ENCODE measurements around the gene PABPN1. TPM values are rescaled to one million over a fixed set of nuclear protein-coding genes. Genes with fewer than 3 reads are reported as not detected.

Gene PABPN1
- total and polyA plus RNA-seq, 4 donors: 40.9 to 59.6 (median 48.0) TPM

GRCh38 chr14:23308721-23309445, 12.4 kb upstream of the PABPN1 start (continued):
- TF ChIP-seq EGR1 (IDR thresholded peaks at IDR 0.05; ENCODE audit: low read depth in 2 of 2): no peak
- no peak for TF ChIP-seq NR2F2 (IDR thresholded peaks at IDR 0.05)
- TF ChIP-seq YY1 (IDR thresholded peaks at IDR 0.05): no peak
- TF ChIP-seq FOXA1 (IDR thresholded peaks at IDR 0.05): no peak
- TF ChIP-seq ZBTB33 (IDR thresholded peaks at IDR 0.05): no peak
- TF ChIP-seq RAD21 (IDR thresholded peaks at IDR 0.05): no peak

GRCh38 chr14:23310546-23310945, 10.7 kb upstream of the PABPN1 start:
- no peak overlapping the region for H3K9ac ChIP-seq (ENCODE audit: low read depth in 1 of 2, low read length in 2 of 2)
- no peak for TF ChIP-seq FOXA1 (IDR thresholded peaks at IDR 0.05)
- no peak for TF ChIP-seq RAD21 (IDR thresholded peaks at IDR 0.05)
- TF ChIP-seq ATF3 (IDR thresholded peaks at IDR 0.05): no peak
- TF ChIP-seq NR2F2 (IDR thresholded peaks at IDR 0.05): no peak
- no peak for TF ChIP-seq SP1 (IDR thresholded peaks at IDR 0.05)
- TF ChIP-seq GABPA (IDR thresholded peaks at IDR 0.05 in 1 of 2, conservative IDR thresholded peaks at IDR 0.05 in 1 of 2): no peak
- no peak for TF ChIP-seq ZBTB33 (IDR thresholded peaks at IDR 0.05)
- no peak for TF ChIP-seq HNF4A (conservative IDR thresholded peaks at IDR 0.05)
- no peak for TF ChIP-seq RXRA (IDR thresholded peaks at IDR 0.05)
- TF ChIP-seq MAX (IDR thresholded peaks at IDR 0.05): no peak
- no peak for TF ChIP-seq JUND (IDR thresholded peaks at IDR 0.05)
- no peak for TF ChIP-seq YY1 (IDR thresholded peaks at IDR 0.05)
- no peak for TF ChIP-seq HNF4G (IDR thresholded peaks at IDR 0.05)
- no peak for TF ChIP-seq TAF1 (conservative IDR thresholded peaks at IDR 0.05)
- no peak for TF ChIP-seq CTCF (IDR thresholded peaks at IDR 0.05; ENCODE audit: low read depth, low read length, missing input control)
- no peak for TF ChIP-seq REST (IDR thresholded peaks at IDR 0.05)
- no peak for TF ChIP-seq FOXA2 (IDR thresholded peaks at IDR 0.05)
- no peak for TF ChIP-seq EGR1 (IDR thresholded peaks at IDR 0.05; ENCODE audit: low read depth in 2 of 2)
- peaks cover 15 to 37% (median 23%) of the 10 kb centered on the region in 4 donors for H3K4me1 ChIP-seq (ENCODE audit: control insufficient read depth in 4 of 4, insufficient read depth in 4 of 4, low read length in 3 of 4)
- no peaks in the 10 kb centered on the region for H3K27me3 ChIP-seq (ENCODE audit: control insufficient read depth in 4 of 4, insufficient read depth in 4 of 4, low read length in 3 of 4)
- DNase-seq (ENCODE audit: low spot score): no peak
- no peaks in the 10 kb centered on the region for H3K9me3 ChIP-seq (ENCODE audit: control insufficient read depth in 4 of 4, low read length in 3 of 4)
- H3K4me3 ChIP-seq (ENCODE audit: low read depth in 1 of 3, low read length in 3 of 3): no peak overlapping the region
- no peak overlapping the region for H3K27ac ChIP-seq (ENCODE audit: low read depth in 1 of 2, low read length in 2 of 2)
- H3K36me3 ChIP-seq (ENCODE audit: control insufficient read depth in 4 of 4, insufficient read depth in 3 of 4, low read depth in 1 of 4, low read length in 3 of 4): peaks cover 0 to 14% (median 6%) of the 10 kb centered on the region in 4 donors
- WGBS: 87% methylated on average over 1 of the region's 1 CpG
